GM15510 (cell line): ENCODE measurements around the gene UBTD1.

Experiments
- POLR2A ChIP-seq: IDR thresholded peaks from 3 replicates; pipeline ENCODE4 v1.6.1; 2011; ENCODE audit warnings: borderline replicate concordance; ENCODE audit not compliant: insufficient read length; ENCODE audit errors: extremely low read depth

The UBTD1 gene

GRCh38 chr10:97498841-97499560, at the start of gene UBTD1:
Gene UBTD1, plus strand, starts transcription at chr10:97498924. Its CDS starts 280 bp downstream, at chr10:97499204.
- no peak for TF ChIP-seq POLR2A

DNA sequence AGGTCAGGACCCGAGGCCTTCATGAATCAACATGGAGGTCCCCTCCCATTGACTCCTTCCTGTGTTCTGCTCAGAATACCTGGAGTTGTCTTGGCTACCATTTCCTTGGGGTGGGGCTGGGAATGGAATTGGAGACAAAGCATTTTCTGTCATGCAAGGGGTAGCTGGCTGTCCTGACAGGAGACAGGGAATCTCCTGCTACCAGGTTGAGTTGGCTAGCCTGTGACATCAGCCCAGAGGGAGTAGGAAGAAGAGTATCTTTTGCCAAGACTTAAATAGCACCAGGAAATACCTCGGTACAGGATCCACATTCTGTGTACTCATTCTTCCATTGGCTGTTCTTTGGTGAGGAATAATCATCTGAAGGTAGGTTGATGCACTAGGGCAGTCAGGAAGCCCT, 47.9 kb upstream of the UBTD1 start:
- TF ChIP-seq POLR2A, result no peak

DNA sequence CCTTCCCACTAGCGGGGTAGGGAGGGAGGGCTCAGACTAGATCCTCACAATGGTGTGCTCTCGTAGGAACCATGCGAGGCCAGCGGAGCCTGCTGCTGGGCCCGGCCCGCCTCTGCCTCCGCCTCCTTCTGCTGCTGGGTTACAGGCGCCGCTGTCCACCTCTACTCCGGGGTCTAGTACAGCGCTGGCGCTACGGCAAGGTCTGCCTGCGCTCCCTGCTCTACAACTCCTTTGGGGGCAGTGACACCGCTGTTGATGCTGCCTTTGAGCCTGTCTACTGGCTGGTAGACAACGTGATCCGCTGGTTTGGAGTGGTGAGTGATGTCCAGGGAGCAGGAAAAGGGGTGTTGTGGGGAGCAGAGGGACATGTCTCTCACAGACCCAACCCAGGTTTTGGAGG, 47.1 kb upstream of the UBTD1 start:
- no peak for TF ChIP-seq POLR2A

- TF ChIP-seq POLR2A, result no peak
Observed at GRCh38 chr10:97452352-97452751, 46.4 kb upstream of the UBTD1 start.

DNA sequence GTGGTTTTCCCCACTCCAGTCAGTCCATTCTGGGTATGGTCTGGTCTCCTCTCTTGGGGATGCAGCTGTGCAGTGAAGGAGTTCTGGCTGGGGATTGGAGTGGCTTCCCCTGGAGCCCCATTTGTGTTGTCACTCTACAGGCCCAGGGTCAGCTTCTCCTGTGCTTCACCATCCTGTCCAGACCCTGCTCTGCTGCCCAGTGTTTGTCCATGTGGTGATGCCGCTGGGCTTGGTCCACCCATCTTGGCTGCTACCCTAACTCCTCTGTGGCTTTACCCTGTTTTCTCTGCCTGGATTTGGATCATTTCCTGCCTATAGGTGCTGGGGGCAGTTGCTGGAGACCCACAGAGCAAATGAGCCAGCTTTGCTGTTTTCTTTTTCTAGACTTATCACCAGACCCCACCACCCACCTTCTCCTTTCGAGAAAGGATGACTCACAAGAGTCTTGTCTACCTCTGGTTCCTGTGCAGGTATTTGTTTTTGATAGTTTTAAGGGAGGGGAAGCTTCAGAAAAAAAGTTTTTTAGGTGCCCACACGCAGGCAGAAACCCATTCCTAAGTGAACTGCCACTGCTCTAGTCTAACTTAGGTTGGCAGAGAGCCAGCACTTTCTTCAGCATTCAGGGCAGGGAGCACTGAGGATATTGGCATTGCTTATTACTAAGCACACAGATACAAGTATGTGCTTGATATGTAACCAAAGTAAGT, 44.2 kb upstream of the UBTD1 start:
- TF ChIP-seq POLR2A, result no peak

- TF ChIP-seq POLR2A, result no peak
Observed at GRCh38 chr10:97456034-97456685, 42.6 kb upstream of the UBTD1 start.

DNA sequence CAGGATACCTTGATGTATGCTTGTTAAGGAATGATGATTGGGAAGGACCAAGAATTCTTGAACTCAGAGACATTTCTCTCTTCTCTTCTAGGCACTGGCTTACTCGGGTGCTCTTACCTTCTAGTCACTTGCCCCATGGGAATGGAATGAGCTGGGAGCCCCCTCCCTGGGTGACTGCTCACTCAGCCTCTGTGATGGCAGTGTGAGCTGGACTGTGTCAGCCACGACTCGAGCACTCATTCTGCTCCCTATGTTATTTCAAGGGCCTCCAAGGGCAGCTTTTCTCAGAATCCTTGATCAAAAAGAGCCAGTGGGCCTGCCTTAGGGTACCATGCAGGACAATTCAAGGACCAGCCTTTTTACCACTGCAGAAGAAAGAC, 42.0 kb upstream of the UBTD1 start:
- TF ChIP-seq POLR2A, result no peak

DNA sequence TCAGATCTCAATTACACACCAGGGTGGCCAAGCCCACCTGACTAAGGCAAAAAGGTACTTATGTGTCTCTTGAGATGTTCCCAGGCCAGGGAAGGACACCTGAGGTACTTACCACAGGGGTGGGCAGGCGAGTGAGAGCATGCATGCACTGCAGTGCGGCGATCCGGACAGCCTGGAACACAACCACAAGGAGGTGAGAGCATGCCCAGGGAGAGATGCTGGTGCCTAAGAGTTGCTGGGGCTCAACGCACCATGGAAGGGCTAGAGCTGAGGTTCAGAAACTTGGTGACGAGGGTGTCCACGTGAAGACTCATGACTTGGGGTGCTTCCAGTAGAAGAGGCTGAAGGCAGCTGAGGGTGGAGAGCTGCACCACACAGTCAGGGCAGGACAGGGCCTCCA, 39.6 kb upstream of the UBTD1 start:
- TF ChIP-seq POLR2A, result no peak

DNA sequence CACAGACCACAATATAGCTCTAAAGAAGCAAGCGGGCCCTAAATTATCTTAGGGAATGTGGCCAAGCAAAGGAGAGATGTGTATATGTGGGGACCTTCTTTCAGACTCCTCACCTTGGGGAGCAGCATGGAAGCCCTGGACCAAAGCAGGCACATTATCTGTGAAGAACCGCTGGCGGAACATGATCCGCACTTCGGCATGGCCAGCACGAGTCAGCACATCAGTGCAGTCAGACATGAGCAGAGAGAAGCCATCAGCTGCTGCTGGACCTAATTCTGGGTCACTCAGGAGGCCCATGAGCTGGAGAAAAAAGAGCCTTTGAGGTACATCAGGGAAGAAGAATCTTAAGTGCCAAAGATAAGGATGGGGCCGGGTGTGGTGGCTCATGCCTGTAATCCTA, 38.8 kb upstream of the UBTD1 start:
- TF ChIP-seq POLR2A, result no peak

DNA sequence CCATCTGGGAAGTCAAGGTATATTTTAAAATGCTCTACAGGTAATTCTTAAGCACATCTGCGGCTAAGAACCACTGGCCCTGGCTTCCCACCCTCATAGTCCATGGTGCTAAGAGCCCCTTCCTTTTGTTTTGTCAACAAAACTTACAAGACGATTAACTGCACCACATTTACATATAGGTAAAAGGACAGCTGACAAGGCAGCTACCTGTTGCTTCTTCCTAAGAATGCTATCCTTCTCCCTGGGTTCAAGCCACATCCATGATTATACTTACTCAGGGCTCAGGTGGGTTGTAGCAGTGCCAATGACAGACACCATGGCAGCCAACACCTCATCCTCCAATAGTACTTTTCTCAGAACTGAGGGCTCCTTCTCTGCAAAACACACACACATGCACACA, 36.4 kb upstream of the UBTD1 start:
- no peak for TF ChIP-seq POLR2A

GRCh38 chr10:97463363-97464132, 35.2 kb upstream of the UBTD1 start:
- no peak for TF ChIP-seq POLR2A

DNA sequence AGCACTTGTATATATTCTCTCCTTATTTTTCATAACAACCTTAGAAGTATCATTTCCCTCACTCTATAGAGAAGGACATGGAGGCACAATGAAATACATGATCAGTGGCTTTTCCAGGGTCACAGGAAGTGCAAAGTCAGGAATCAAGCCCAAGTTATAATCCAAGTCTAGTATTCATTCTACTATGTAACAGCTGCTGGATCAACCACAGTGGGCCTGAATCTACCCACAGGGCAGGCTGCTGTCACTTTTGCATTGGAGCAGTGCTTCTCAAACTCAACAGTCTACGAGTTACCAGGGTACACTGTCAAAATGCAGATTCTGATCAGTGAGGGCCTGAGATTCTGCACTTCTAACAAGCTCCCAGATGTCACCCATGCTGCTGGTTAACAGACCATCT, 34.5 kb upstream of the UBTD1 start:
- TF ChIP-seq POLR2A, result no peak

DNA sequence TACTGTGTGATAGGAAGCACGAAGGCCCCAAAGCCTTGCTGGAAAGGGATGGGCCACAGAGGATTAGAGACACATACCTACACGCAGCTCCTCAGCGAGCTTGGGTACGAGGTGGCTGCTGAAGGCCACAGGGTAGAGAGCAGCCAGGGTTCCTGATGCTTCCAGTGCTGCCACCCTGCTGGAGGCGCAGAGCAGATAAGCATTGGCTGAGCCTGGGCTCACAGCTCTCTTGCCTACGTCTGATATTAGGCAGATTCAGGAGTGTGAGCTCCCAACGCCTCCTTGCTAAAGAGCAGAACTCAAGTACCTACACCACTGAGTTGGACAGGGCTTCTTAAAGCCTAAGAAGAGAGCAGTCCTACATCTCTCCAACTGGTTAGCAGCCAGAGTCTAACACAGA, 32.7 kb upstream of the UBTD1 start:
- no peak for TF ChIP-seq POLR2A

DNA sequence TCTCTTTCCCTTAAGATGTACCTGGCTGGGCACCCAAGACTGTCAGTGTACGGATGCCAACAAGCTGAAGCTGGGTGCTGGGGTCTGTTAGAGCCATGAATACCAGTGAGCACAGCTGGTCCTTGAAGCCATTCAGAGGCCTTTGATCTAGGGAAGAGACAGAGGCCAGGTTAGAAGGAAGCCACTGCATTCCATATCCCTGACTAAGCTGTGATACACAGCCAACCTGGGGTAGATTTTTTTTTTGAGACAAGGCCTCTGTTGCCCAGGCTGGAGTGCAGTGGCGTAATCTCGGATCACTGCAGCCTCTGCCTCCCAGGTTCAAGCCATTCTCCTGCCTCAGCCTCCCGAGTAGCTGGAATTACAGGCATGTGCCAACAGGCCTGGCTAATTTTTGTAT, 32.0 kb upstream of the UBTD1 start:
- TF ChIP-seq POLR2A, result no peak

DNA sequence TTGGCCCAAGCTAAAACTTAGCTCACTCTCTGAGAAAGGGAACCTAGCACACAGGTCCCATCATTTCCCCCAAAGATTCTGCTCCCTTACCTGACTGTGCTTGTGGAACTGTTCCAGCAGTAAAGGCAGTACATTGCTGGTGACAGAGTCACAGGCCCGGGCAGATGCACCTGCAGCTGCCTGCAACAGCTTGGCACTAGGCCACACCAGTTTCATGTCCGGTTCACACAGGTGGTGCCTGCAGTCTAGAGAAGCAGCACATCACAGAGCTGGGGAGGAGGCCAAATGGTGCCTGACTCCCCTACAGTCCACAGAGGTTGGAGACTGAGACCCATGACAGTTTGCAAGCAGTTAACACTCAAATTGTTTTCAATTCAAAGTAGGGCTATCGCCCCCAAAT, 30.6 kb upstream of the UBTD1 start:
- TF ChIP-seq POLR2A, result no peak

DNA sequence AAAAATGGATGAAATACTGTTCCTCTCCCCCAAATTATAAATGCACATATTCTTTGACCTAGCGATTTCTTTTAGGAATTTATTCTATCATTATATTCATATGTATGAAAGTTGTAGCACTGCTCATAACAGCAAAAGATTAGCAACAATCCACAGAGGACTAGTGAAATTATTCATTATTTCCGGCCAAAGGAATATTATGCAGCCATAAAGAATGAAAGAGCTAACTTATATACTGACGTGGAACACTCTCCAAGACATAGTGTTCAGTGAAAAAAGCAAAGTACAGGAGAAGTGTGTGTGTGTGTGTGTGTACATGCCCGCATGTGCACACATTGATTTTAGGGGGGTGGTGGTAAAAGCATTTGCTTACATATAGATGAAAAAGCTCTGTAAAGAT, 23.8 kb upstream of the UBTD1 start:
- no peak for TF ChIP-seq POLR2A

GRCh38 chr10:97475936-97476594, 22.7 kb upstream of the UBTD1 start:
- TF ChIP-seq POLR2A, result no peak
